ENCODE measurements around the gene TSPAN14.

Gene TSPAN14

DNA sequence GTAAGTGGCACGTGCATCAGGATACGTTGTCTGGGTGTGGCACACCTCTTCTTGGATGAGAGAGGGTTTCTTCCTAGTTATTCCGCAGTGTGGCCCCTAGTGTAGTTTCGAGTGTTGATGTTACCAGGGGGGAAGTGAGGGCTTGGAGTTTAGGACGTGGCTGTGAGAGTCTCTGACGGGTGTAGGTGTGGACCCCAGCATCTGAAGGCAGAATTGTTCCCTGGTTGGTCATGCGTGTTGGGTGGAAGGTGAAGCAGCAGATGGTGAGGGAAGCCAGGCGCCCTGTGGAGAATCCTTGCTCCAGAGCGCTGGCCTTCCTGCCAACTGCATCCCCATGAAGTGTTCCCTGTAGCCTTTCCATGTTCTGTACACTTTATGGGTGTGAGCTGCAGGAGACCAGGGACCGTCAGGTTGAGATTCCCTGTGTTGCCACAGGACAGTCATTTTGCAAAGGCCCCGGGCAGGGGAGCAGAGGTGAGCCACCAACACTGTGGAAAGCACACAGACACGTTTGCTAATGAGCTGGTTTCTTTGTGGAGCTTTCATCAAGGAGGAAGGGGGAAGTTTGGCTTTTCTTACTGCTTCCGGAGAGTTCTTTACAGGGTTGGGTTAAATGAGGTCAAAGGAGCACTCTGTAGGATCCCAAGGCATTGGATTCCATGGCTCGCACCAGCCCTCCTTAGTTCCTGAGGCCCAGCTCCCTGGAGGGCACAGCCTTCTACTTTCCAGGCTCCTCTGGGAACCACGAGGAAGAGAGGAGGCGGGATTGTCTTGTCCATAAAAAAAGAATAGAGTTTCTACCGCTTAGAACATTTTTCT, 32.0 kb downstream of the TSPAN14 start:
- TF ChIP-seq, protein P1, sequence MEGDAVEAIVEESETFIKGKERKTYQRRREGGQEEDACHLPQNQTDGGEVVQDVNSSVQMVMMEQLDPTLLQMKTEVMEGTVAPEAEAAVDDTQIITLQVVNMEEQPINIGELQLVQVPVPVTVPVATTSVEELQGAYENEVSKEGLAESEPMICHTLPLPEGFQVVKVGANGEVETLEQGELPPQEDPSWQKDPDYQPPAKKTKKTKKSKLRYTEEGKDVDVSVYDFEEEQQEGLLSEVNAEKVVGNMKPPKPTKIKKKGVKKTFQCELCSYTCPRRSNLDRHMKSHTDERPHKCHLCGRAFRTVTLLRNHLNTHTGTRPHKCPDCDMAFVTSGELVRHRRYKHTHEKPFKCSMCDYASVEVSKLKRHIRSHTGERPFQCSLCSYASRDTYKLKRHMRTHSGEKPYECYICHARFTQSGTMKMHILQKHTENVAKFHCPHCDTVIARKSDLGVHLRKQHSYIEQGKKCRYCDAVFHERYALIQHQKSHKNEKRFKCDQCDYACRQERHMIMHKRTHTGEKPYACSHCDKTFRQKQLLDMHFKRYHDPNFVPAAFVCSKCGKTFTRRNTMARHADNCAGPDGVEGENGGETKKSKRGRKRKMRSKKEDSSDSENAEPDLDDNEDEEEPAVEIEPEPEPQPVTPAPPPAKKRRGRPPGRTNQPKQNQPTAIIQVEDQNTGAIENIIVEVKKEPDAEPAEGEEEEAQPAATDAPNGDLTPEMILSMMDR (IDR thresholded peaks at IDR 0.05; ENCODE audit: borderline replicate concordance, control extremely low read depth, extremely low read depth, insufficient read depth, missing control alignments): no peak
- no peak for DNase-seq (ENCODE audit: low spot score)
- in situ Hi-C loops (cut with MboI; ENCODE audit: low sequenced_read_pairs, unreplicated experiment): no loop called here

DNA sequence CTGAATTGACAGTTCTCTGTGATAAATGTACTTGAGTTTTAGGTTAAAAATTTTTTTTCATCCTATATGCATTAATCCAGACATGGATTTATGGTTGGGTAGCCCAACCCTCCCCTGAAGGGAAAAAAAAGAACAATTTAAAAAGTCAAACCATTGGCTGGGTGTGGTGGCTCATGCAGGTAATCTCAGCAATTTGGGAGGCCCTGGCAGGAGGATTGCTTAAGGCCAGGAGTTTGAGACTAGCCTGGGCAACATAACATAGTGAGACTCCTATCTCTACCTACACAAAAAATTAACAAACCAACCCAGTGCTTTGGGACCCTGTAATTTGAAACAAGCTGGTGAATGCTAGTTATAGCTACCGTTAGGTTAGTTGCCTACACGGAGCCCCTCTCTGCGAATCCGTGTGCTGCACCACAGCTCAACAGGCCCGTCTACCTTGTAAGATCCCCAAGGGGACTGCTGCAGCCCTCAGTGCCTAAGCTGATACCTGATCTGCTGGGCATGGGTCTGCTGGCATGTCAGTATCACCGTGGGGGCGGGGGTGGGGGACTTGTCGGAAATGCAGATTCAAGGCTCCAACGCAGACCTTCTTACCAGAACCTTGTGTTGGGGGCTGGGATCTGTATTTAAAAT, 32.8 kb downstream of the TSPAN14 start:
- no peak for DNase-seq (ENCODE audit: low spot score)
- TF ChIP-seq, protein P1 (IDR thresholded peaks at IDR 0.05; ENCODE audit: borderline replicate concordance, control extremely low read depth, extremely low read depth, insufficient read depth, missing control alignments): no peak
- in situ Hi-C loops (cut with MboI; ENCODE audit: low sequenced_read_pairs, unreplicated experiment): no loop called here

DNA sequence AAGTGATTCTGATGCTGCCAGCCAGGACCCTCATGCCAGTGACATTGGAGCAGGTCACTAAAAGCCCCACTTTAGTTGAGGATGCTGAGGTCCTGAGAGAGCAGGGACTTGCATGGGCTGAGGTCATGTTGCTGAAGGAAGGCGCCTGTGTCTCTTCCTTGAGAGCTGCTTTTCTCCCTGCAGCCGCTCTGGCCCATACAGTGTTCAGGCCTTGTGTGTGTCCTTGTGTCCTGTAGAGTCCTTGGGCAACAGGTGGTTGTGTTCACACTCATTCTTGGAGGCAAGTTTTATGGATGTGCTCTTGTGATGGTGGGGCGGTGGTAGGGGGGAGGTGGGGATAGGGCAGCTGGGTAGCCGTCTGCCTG, 33.3 kb downstream of the TSPAN14 start:
- DNase-seq (ENCODE audit: low spot score): no peak
- in situ Hi-C loops (cut with MboI; ENCODE audit: low sequenced_read_pairs, unreplicated experiment): no loop called here
- TF ChIP-seq, protein P1 (IDR thresholded peaks at IDR 0.05; ENCODE audit: borderline replicate concordance, control extremely low read depth, extremely low read depth, insufficient read depth, missing control alignments): no peak

DNA sequence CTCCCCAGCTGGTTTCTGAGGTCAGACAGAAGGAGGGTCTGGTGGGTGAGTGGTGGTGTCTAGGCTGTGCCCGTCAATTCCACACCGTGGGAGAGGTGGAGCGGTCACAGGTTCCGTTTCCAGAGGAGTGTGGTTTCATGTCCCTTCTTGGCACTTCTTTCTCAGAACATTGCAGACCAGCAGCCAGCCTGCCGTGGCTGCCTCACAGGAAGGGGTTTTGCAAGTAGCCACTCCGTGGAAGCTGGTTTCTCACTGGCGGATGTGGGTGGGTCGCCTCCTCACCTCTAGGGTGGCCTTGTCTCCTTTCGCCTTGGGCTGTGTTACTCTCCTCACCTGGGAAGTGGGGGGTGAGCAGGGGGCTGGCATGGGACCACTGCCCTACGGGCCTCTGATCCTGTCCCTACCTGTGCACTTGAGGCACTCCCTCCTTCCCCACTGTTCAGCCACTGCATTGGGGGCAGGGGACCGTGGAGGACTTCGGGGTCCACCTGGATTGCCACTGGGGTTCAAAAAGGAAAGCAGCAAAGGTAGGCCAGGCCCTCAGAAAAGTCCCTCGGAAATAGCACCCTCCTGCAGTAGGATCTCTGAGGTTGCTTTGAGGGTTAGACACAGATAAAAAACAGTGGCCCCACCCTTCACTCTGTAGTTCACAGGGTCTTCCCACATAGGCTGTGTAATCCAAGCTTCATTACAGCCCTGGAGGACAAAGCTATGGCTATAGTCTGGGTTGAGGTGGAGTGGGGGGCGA, 33.9 kb downstream of the TSPAN14 start:
- no peak for DNase-seq (ENCODE audit: low spot score)
- in situ Hi-C loops (cut with MboI; ENCODE audit: low sequenced_read_pairs, unreplicated experiment): no loop called here

DNA sequence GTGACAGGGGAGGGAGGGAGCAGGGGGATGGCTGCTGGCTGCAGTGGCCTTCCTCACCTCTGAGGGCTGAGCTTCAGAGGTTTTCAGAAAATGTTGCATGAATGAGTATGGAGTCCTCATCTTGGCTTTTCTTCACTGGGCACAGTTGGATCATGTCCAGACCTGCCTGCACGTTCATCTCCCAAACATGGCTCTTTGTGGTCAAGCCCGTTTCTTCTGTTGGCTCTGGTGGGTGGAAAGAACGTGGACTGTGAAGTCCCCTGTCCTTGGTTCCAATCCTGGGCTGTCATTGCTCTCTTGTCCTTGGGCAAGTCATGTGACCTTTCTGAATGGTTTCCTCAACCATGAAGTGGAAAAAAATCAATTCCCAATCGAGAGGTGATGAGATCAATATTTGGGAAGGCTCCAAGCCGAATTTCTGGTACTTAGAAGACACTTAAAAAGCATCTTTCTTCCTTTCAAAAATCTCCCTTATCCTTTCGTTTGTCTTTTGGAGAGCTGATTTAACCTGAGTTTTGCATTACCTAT, 34.5 kb downstream of the TSPAN14 start:
- no peak for DNase-seq (ENCODE audit: low spot score)
- in situ Hi-C loops (cut with MboI; ENCODE audit: low sequenced_read_pairs, unreplicated experiment): no loop called here
- TF ChIP-seq, protein P1 (IDR thresholded peaks at IDR 0.05; ENCODE audit: borderline replicate concordance, control extremely low read depth, extremely low read depth, insufficient read depth, missing control alignments): no peak

More for the DNA sequence above, 33.9 kb downstream of the TSPAN14 start:
- TF ChIP-seq, protein P1 (IDR thresholded peaks at IDR 0.05; ENCODE audit: borderline replicate concordance, control extremely low read depth, extremely low read depth, insufficient read depth, missing control alignments): no peak

DNA sequence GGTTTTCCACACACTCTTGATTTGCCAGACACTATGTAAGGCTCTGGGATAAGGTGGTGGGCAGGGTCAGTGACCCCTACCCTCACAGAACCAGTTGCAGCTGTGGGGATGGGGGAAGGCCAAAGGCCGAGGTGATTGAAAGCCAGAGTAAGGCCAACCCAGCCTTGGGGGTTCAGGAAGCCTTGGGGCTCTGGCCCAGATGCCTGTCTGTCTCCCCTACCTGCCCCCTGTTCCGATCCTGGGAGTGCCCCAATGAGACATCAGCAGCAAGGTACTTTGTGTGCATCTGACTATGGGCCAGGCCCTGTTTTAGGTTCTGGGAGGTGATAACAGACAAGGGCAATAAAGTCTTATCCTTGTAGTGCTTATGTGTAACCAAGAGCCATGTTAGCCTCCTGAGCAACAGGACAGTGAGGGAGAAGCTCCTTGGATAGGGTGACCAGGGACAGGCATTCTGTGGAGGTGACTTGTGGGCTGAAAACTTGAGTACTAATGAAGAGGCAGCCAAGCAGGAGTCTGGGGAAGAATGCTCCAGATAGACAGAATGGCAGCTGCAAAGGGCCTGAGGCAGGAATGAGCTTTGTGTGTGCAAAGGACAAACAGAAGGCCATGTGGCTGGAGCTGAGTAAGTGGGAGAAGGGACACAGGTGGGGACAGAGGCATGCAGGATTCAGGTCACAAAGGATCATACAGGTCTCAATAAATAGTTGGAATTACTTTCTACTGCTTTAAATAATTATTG, 35.4 kb downstream of the TSPAN14 start:
- no peak for DNase-seq (ENCODE audit: low spot score)
- in situ Hi-C loops (cut with MboI; ENCODE audit: low sequenced_read_pairs, unreplicated experiment): no loop called here
- TF ChIP-seq, protein P1 (IDR thresholded peaks at IDR 0.05; ENCODE audit: borderline replicate concordance, control extremely low read depth, extremely low read depth, insufficient read depth, missing control alignments): no peak

Data from GM13976 (cell line).